Measurements from ENCODE around the gene PLLP.

GRCh38 chr16:57314161-57314785 is 29.8 kb upstream of the PLLP start:
- no peak for TF ChIP-seq POLR2A (IDR thresholded peaks at IDR 0.05)
- TF ChIP-seq CTCF (IDR thresholded peaks at IDR 0.05) = no peak
